K562 (cell line): ENCODE data around the gene TCHP. TPM values are rescaled to one million over a fixed set of nuclear protein-coding genes. Genes with fewer than 3 reads are reported as not detected.
A peak's percentile ranks its signal among the peaks of the same experiment; 100 is the strongest.

ENCODE experiments used
- BCLAF1 ChIP-seq, 2 experiments: fragments of 450-650 bp in 1 of 2; IDR thresholded peaks; 2 replicates each; pipeline ENCODE4 v1.6.1; 2011 to 2017; ENCODE audit warnings: low read depth in 2 of 2, antibody characterized with exemption in 1 of 2, borderline replicate concordance in 1 of 2, low read length in 1 of 2, mild to moderate bottlenecking in 1 of 2, mixed read lengths in 1 of 2; ENCODE audit not compliant: control insufficient read depth in 1 of 2
- CCNT2 ChIP-seq: IDR thresholded peaks from 2 replicates; pipeline ENCODE4 v1.6.1; 2011; ENCODE audit warnings: borderline replicate concordance, low read depth, mild to moderate bottlenecking, moderate library complexity, mixed read lengths, low read length; ENCODE audit not compliant: insufficient read length; ENCODE audit errors: extremely low read depth
- CHD2 ChIP-seq: IDR thresholded peaks from 2 replicates; pipeline ENCODE4 v1.6.1; 2011; ENCODE audit warnings: low read depth, low read length
- ERF ChIP-seq: fragments of 450-650 bp; formaldehyde crosslinking; IDR thresholded peaks from 2 replicates; pipeline ENCODE4 v1.4.0; 2020; ENCODE audit warnings: mild to moderate bottlenecking, mixed read lengths
- ESRRA ChIP-seq: fragments of 450-650 bp; IDR thresholded peaks from 2 replicates; pipeline ENCODE4 v1.6.1; 2014; ENCODE audit warnings: low read depth, mild to moderate bottlenecking, moderate library complexity, borderline replicate concordance
- EZH2 ChIP-seq: IDR thresholded peaks from 2 replicates; pipeline ENCODE4 v1.6.1; 2012; ENCODE audit warnings: low read depth, mild to moderate bottlenecking, inconsistent platforms, low read length, borderline replicate concordance
- HDAC6 ChIP-seq: IDR thresholded peaks from 2 replicates; pipeline ENCODE4 v1.6.1; 2012; ENCODE audit warnings: low read depth, mild to moderate bottlenecking, control low read depth, inconsistent platforms, low read length, moderate library complexity
- HOMEZ ChIP-seq: fragments of 250-450 bp; sonication (Bioruptor Pico); IDR thresholded peaks from 2 replicates; pipeline ENCODE4 v1.4.0; 2020; ENCODE audit warnings: mild to moderate bottlenecking, moderate library complexity
- MCM5 ChIP-seq: fragments of 450-650 bp; IDR thresholded peaks from 2 replicates; pipeline ENCODE4 v1.6.1; 2016; ENCODE audit warnings: low read depth
- PML ChIP-seq: IDR thresholded peaks from 2 replicates; pipeline ENCODE4 v1.6.1; 2012; ENCODE audit warnings: low read length, inconsistent platforms
- POU5F1 ChIP-seq: fragments of 150-350 bp; IDR thresholded peaks from 2 replicates; pipeline ENCODE4 v1.6.1; 2014; ENCODE audit warnings: borderline replicate concordance, low read length, low read depth, mild to moderate bottlenecking; ENCODE audit not compliant: partially characterized antibody
- RBM17 ChIP-seq: fragments of 200-400 bp; formaldehyde crosslinking; IDR thresholded peaks from 2 replicates; pipeline ENCODE4 v1.6.1; 2017; ENCODE audit warnings: low read depth, mild to moderate bottlenecking, low read length, borderline replicate concordance
- RBM22 ChIP-seq: fragments of 200-400 bp; formaldehyde crosslinking; IDR thresholded peaks from 2 replicates; pipeline ENCODE4 v1.6.1; 2018; ENCODE audit warnings: low read length, low read depth; ENCODE audit not compliant: poor library complexity, severe bottlenecking
- SMC3 ChIP-seq: conservative IDR thresholded peaks from 2 replicates; pipeline ENCODE4 v1.6.1; 2011; ENCODE audit warnings: low read depth, low read length, improper control_type of control experiment; ENCODE audit not compliant: insufficient read depth
- ZBTB8A ChIP-seq: fragments of 450-650 bp; IDR thresholded peaks from 2 replicates; pipeline ENCODE4 v1.6.1; 2018; ENCODE audit warnings: mild to moderate bottlenecking, moderate library complexity; ENCODE audit not compliant: partially characterized antibody
- ZFX ChIP-seq: sonication (generic); formaldehyde crosslinking; IDR thresholded peaks from 2 replicates; pipeline ENCODE4 v1.8.0; 2022; ENCODE audit warnings: mild to moderate bottlenecking, missing genetic modification reagents, moderate library complexity
- ZNF224 ChIP-seq: sonication (generic); formaldehyde crosslinking; IDR thresholded peaks from 2 replicates; pipeline ENCODE4 v1.8.0; 2022; ENCODE audit warnings: mild to moderate bottlenecking, missing genetic modification reagents
- ZNF639 ChIP-seq, 2 experiments: fragments of 200-800 bp in 1 of 2; sonication (Bioruptor generic) in 1 of 2; sonication (generic) in 1 of 2; formaldehyde crosslinking in 1 of 2; IDR thresholded peaks in 1 of 2; conservative IDR thresholded peaks in 1 of 2; 2 replicates each; pipeline versions ENCODE4 v1.5.0 to v1.6.1; 2016 to 2020; ENCODE audit warnings: missing compliant biosample characterization in 1 of 2, missing genetic modification characterization in 1 of 2, missing genetic modification reagents in 1 of 2
- ZNF76 ChIP-seq: fragments of 250-450 bp; sonication (Bioruptor Pico); IDR thresholded peaks from 2 replicates; pipeline ENCODE4 v1.4.0; 2020; ENCODE audit warnings: mild to moderate bottlenecking, moderate library complexity, borderline replicate concordance
- ZNF778 ChIP-seq: fragments of 450-650 bp; formaldehyde crosslinking; IDR thresholded peaks from 2 replicates; pipeline ENCODE4 v1.4.0; 2020; ENCODE audit warnings: mild to moderate bottlenecking, moderate library complexity
- polyA plus RNA-seq, 8 experiments: library from polyadenylated mRNA; depleted of rRNA in 4 of 8; stranded (reverse) in 5 of 8; unstranded in 3 of 8; fragments of >200 nt; fragmentation: Nextera tagmentation in 2 of 8; fragmentation: Illumina TruSeq in 1 of 8; extraction: Ambion mirVana in 2 of 8; extraction: Trizol in 1 of 8; gene quantifications; 2 replicates each; pipeline versions ENCODE4 v1.2.1 to v1.2.3, GENCODE V29; 2011 to 2014; ENCODE audit warnings: inconsistent platforms in 1 of 8, missing spikeins in 1 of 8
- total RNA-seq, 7 experiments: library from RNA; depleted of rRNA in 6 of 7; stranded (reverse); fragments of >200 nt in 6 of 7; fragmentation: Illumina TruSeq in 2 of 7; extraction: Trizol in 2 of 7; gene quantifications; 2 replicates each; pipeline versions ENCODE4 v1.2.1 to v1.2.3, GENCODE V29; 2011 to 2021; ENCODE audit warnings: low replicate concordance in 1 of 7

The TCHP gene
- total and polyA plus RNA-seq, 9 of the 15 experiments (the other 6 are each of a cell fraction or from before 2014, with no cell fraction given): 3.4 to 30.4 (median 19.7) TPM

- peak in 1 of 2 experiments; percentile 67; a peak in 1 of 4 replicates for TF ChIP-seq ZNF639 (CRISPR knock-in tag; conservative IDR thresholded peaks at IDR 0.05 in 1 of 2, IDR thresholded peaks at IDR 0.05 in 1 of 2)
- no peak; the same call in 1 of the 2 replicates for TF ChIP-seq ESRRA
- no peak for TF ChIP-seq EZH2
- TF ChIP-seq BCLAF1 (IDR thresholded peaks at IDR 0.05; ENCODE audit: borderline replicate concordance in 1 of 2, control insufficient read depth in 1 of 2, low read depth in 2 of 2, low read length in 1 of 2): no peak
- TF ChIP-seq POU5F1: no peak
- no peak for TF ChIP-seq RBM22
- TF ChIP-seq ERF: no peak
- TF ChIP-seq HOMEZ (CRISPR knock-in tag): no peak
- peak; percentile 56 for TF ChIP-seq SMC3
- TF ChIP-seq ZBTB8A: no peak
- TF ChIP-seq PML: no peak
- no peak for TF ChIP-seq HDAC6
- TF ChIP-seq ZNF778 (CRISPR knock-in tag): no peak
- no peak for TF ChIP-seq RBM17
- no peak for TF ChIP-seq ZNF224 (CRISPR knock-in tag)
- peak; percentile 81 for TF ChIP-seq CCNT2
- TF ChIP-seq ZFX: peak; percentile 48; the same call in 1 of the 2 replicates
- TF ChIP-seq CHD2: no peak; the same call in 1 of the 2 replicates
- TF ChIP-seq MCM5: no peak
- TF ChIP-seq ZNF76 (CRISPR knock-in tag): no peak
Observed at GRCh38 chr12:109880043-109880931, 19.8 kb upstream of the TCHP start, which contains the start of gene GLTP (continued).
